HG03571 (cell line): ENCODE measurements around the gene ZSCAN31.
A peak's percentile ranks its signal among the peaks of the same experiment; 100 is the strongest.
"Not testable (repeated sequence)": the region's sequence is repeated elsewhere in the genome, so short reads cannot be mapped to it uniquely, and the experiment has no call there.

Source experiments
- ATAC-seq: cut with Tn5 transposase; IDR thresholded peaks from one replicate; pipeline ENCODE4 v1.9.1; 2021; ENCODE audit not compliant: unreplicated experiment

ZSCAN31 gene

GRCh38 chr6:28335564-28336283 lies at the start of gene ZSCAN31:
TSS of gene ZSCAN31 (minus strand) at chr6:28336148. CDS start at chr6:28329683, 6,465 bp downstream.
- ATAC-seq = peak; percentile 82

- ATAC-seq = no peak
These were observed 48.2 kb upstream of the ZSCAN31 start for GRCh38 chr6:28384143-28384533.

- peak; percentile 85 for ATAC-seq
These were observed 47.5 kb upstream of the ZSCAN31 start for GRCh38 chr6:28383235-28384142.

GRCh38 chr6:28380381-28380780 lies 44.4 kb upstream of the ZSCAN31 start:
- no peak for ATAC-seq

GRCh38 chr6:28378644-28379043 lies 42.7 kb upstream of the ZSCAN31 start:
- ATAC-seq = no peak

- ATAC-seq = no peak
These were observed 41.9 kb upstream of the ZSCAN31 start for GRCh38 chr6:28377879-28378278.

- ATAC-seq = no peak
These were observed 38.0 kb upstream of the ZSCAN31 start for GRCh38 chr6:28373925-28374324.

- ATAC-seq = peak; percentile 82
These were observed 35.9 kb upstream of the ZSCAN31 start for GRCh38 chr6:28371706-28372451.

- ATAC-seq = no peak
These were observed 35.3 kb upstream of the ZSCAN31 start for GRCh38 chr6:28371280-28371679.

- no peak for ATAC-seq
These were observed 34.5 kb upstream of the ZSCAN31 start for GRCh38 chr6:28370440-28370839.

GRCh38 chr6:28369463-28369862 lies 33.5 kb upstream of the ZSCAN31 start:
- ATAC-seq = no peak

- ATAC-seq = no peak
These were observed 32.6 kb upstream of the ZSCAN31 start for GRCh38 chr6:28368522-28368921.

GRCh38 chr6:28365590-28365989 lies 29.6 kb upstream of the ZSCAN31 start:
- ATAC-seq = not testable (repeated sequence)

GRCh38 chr6:28360961-28361360 lies 25.0 kb upstream of the ZSCAN31 start:
- no peak for ATAC-seq

- not testable (repeated sequence) for ATAC-seq
These were observed 23.6 kb upstream of the ZSCAN31 start for GRCh38 chr6:28359562-28359961.

GRCh38 chr6:28357036-28357435 lies 21.1 kb upstream of the ZSCAN31 start:
- no peak for ATAC-seq

- ATAC-seq = no peak
These were observed 20.7 kb upstream of the ZSCAN31 start for GRCh38 chr6:28356666-28357020.

- ATAC-seq = no peak
These were observed 20.1 kb upstream of the ZSCAN31 start for GRCh38 chr6:28355743-28356665.

GRCh38 chr6:28354688-28355554 lies 19.0 kb upstream of the ZSCAN31 start:
- ATAC-seq = no peak
